H1 (cell line): Measurements from ENCODE around the gene MPP3.

Experiments used
- BACH1 ChIP-seq: IDR thresholded peaks from 2 replicates; pipeline ENCODE4 v1.6.1; 2012; ENCODE audit warnings: low read length, improper control_type of control experiment
- CREB1 ChIP-seq: IDR thresholded peaks from 2 replicates; pipeline ENCODE4 v1.6.1; 2012; ENCODE audit warnings: inconsistent platforms
- CTCF ChIP-seq, 3 experiments: IDR thresholded peaks; 1 replicate in 2 of 3; 2 replicates in 1 of 3; pipeline versions ENCODE4 v1.5.1 to v1.6.1; 2011; ENCODE audit warnings: low read length in 3 of 3, mild to moderate bottlenecking in 3 of 3, inconsistent platforms in 2 of 3, low read depth in 1 of 3, moderate library complexity in 1 of 3; ENCODE audit not compliant: insufficient read depth in 1 of 3; ENCODE audit errors: control extremely low read depth in 1 of 3
- EZH2 ChIP-seq: fragments of 200-600 bp; sonication (generic); IDR thresholded peaks from 2 replicates; pipeline ENCODE4 v1.7.1; 2012; ENCODE audit warnings: low read depth, mild to moderate bottlenecking, moderate library complexity, low read length, inconsistent platforms; ENCODE audit not compliant: severe bottlenecking
- MAFK ChIP-seq: IDR thresholded peaks from 2 replicates; pipeline ENCODE4 v1.6.1; 2012; ENCODE audit warnings: low read depth, mild to moderate bottlenecking, improper control_type of control experiment, low read length
- POLR2A ChIP-seq, 2 experiments: IDR thresholded peaks; 1 replicate in 1 of 2; 2 replicates in 1 of 2; pipeline ENCODE4 v1.6.1; 2011; ENCODE audit warnings: low read depth in 2 of 2, low read length in 2 of 2, mild to moderate bottlenecking in 2 of 2; ENCODE audit errors: control extremely low read depth in 1 of 2
- POLR2AphosphoS5 ChIP-seq: IDR thresholded peaks from 2 replicates; pipeline ENCODE4 v1.6.1; 2011; ENCODE audit warnings: low read depth, low read length
- SIN3A ChIP-seq, 2 experiments: IDR thresholded peaks in 1 of 2; conservative IDR thresholded peaks in 1 of 2; 2 replicates each; pipeline ENCODE4 v1.6.1; 2011 to 2012; ENCODE audit warnings: low read length in 2 of 2, improper control_type of control experiment in 1 of 2, low read depth in 1 of 2, mild to moderate bottlenecking in 1 of 2
- SP1 ChIP-seq: IDR thresholded peaks from 2 replicates; pipeline ENCODE4 v1.6.1; 2011; ENCODE audit warnings: low read depth, low read length
- SP2 ChIP-seq: IDR thresholded peaks from 2 replicates; pipeline ENCODE4 v1.6.1; 2012; ENCODE audit warnings: mild to moderate bottlenecking, low read length, inconsistent platforms
- TAF7 ChIP-seq: optimal IDR thresholded peaks from 2 replicates; pipeline ENCODE3; 2011; ENCODE audit warnings: low read depth, mild to moderate bottlenecking, inconsistent platforms, low read length, moderate library complexity, borderline replicate concordance
- TBP ChIP-seq: IDR thresholded peaks from 2 replicates; pipeline ENCODE4 v1.6.1; 2011; ENCODE audit warnings: low read depth, low read length, improper control_type of control experiment

- TF ChIP-seq POLR2AphosphoS5 (no peak), BACH1 (no peak), POLR2A (IDR thresholded peaks at IDR 0.05; ENCODE audit: control extremely low read depth in 1 of 2, low read depth in 2 of 2, low read length in 2 of 2) (no peak), SIN3A (conservative IDR thresholded peaks at IDR 0.05 in 1 of 2, IDR thresholded peaks at IDR 0.05 in 1 of 2; ENCODE audit: low read depth in 1 of 2, low read length in 2 of 2) (no peak), EZH2 (no peak), CREB1 (no peak), TAF7 (no peak), SP2 (no peak), CTCF (IDR thresholded peaks at IDR 0.05; ENCODE audit: control extremely low read depth in 1 of 3, insufficient read depth in 1 of 3, low read depth in 1 of 3, low read length in 3 of 3) (no peak), TBP (no peak), SP1 (no peak), MAFK (no peak)
These were observed 7.4 kb downstream of the MPP3 start for GRCh38 chr17:43825567-43825966.
